GM23338 (cell line): ENCODE results near the gene ZNF491. TPM values are rescaled to one million over a fixed set of nuclear protein-coding genes. Genes with fewer than 3 reads are reported as not detected.

ENCODE experiments used
- ATAC-seq: fragments of 200-7000 bp; cut with Tn5 transposase; 3 replicates; pipeline ENCODE4 v1.9.1; 2020
- DNase-seq: peaks from one replicate; pipeline ENCODE4 v3.0.0-alpha.2; 2015; ENCODE audit warnings: low spot score
- H2AFZ ChIP-seq: fragments of 200-600 bp; sonication (generic); 2 replicates; pipeline ENCODE4 v1.8.0; 2016; ENCODE audit warnings: antibody characterized with exemption, mild to moderate bottlenecking, moderate library complexity
- H3F3A ChIP-seq: fragments of 200-600 bp; sonication (generic); replicated peaks from 2 replicates; pipeline ENCODE4 v1.8.0; 2017; ENCODE audit warnings: antibody characterized with exemption, mixed run types, low read depth
- H3K27ac ChIP-seq: fragments of 200-600 bp; sonication (generic); 2 replicates; pipeline ENCODE4 v1.6.1; 2016; ENCODE audit warnings: low read depth
- H3K27me3 ChIP-seq: fragments of 200-600 bp; sonication (generic); 2 replicates; pipeline ENCODE4 v1.8.0; 2016; ENCODE audit warnings: mild to moderate bottlenecking, mixed run types, moderate library complexity; ENCODE audit not compliant: insufficient read depth
- H3K36me3 ChIP-seq: fragments of 200-600 bp; sonication (generic); 2 replicates; pipeline ENCODE4 v1.8.0; 2016; ENCODE audit warnings: mild to moderate bottlenecking; ENCODE audit not compliant: insufficient read depth
- H3K4me1 ChIP-seq: fragments of 200-600 bp; sonication (generic); 2 replicates; pipeline ENCODE4 v1.8.0; 2016; ENCODE audit warnings: mild to moderate bottlenecking, moderate library complexity; ENCODE audit not compliant: insufficient read depth
- H3K4me2 ChIP-seq: fragments of 200-600 bp; sonication (generic); 2 replicates; pipeline ENCODE4 v1.7.1; 2017; ENCODE audit warnings: mixed run types
- H3K4me3 ChIP-seq: fragments of 200-600 bp; sonication (generic); 2 replicates; pipeline ENCODE4 v1.6.1; 2016; ENCODE audit warnings: mixed run types
- H3K79me2 ChIP-seq: fragments of 200-600 bp; sonication (generic); replicated peaks from 2 replicates; pipeline ENCODE4 v1.8.0; 2017; ENCODE audit warnings: mild to moderate bottlenecking; ENCODE audit not compliant: insufficient read depth
- H3K9me2 ChIP-seq: fragments of 200-600 bp; sonication (generic); 2 replicates; pipeline ENCODE4 v1.8.0; 2017; ENCODE audit not compliant: insufficient read depth
- H4K20me1 ChIP-seq: fragments of 200-600 bp; sonication (generic); replicated peaks from 2 replicates; pipeline ENCODE4 v1.8.0; 2017; ENCODE audit warnings: mild to moderate bottlenecking; ENCODE audit not compliant: insufficient read depth
- H3K27ac Mint-ChIP-seq: 2 replicates; pipeline ENCODE4 v1.8.0; 2020; ENCODE audit warnings: inconsistent platforms, mild to moderate bottlenecking, moderate library complexity, mixed read lengths
- H3K27me3 Mint-ChIP-seq: 3 replicates; pipeline ENCODE4 v1.8.0; 2022; ENCODE audit warnings: low read depth, mild to moderate bottlenecking, moderate library complexity, mixed read lengths, inconsistent platforms; ENCODE audit not compliant: insufficient read depth, poor library complexity
- H3K36me3 Mint-ChIP-seq: 3 replicates; pipeline ENCODE4 v1.8.0; 2021; ENCODE audit warnings: low read depth, mild to moderate bottlenecking, inconsistent platforms, moderate library complexity, mixed read lengths
- H3K4me1 Mint-ChIP-seq: 3 replicates; pipeline ENCODE4 v1.8.0; 2020; ENCODE audit warnings: mild to moderate bottlenecking, inconsistent platforms, mixed read lengths
- H3K4me3 Mint-ChIP-seq: 3 replicates; pipeline ENCODE4 v1.8.0; 2021; ENCODE audit warnings: moderate library complexity, mild to moderate bottlenecking, inconsistent platforms, mixed read lengths
- H3K9me3 Mint-ChIP-seq: 3 replicates; pipeline ENCODE4 v1.8.0; 2020; ENCODE audit warnings: moderate library complexity, mild to moderate bottlenecking, inconsistent platforms, mixed read lengths
- CREB1 ChIP-seq: fragments of 250-450 bp; sonication (Bioruptor Pico); IDR thresholded peaks from 2 replicates; pipeline ENCODE4 v1.5.0; 2020; ENCODE audit warnings: low read depth, mild to moderate bottlenecking, moderate library complexity
- ETS1 ChIP-seq: IDR thresholded peaks from 2 replicates; pipeline ENCODE4 v1.6.1; 2016; ENCODE audit warnings: antibody characterized with exemption
- EZH2 ChIP-seq: fragments of 200-600 bp; sonication (generic); IDR thresholded peaks from one replicate; pipeline ENCODE4 v1.8.0; 2017; ENCODE audit warnings: antibody characterized with exemption, mild to moderate bottlenecking, low read depth; ENCODE audit not compliant: unreplicated experiment
- EZH2phosphoT487 ChIP-seq: fragments of 200-600 bp; sonication (generic); IDR thresholded peaks from one replicate; pipeline ENCODE4 v1.8.1; 2018; ENCODE audit warnings: antibody characterized with exemption; ENCODE audit not compliant: unreplicated experiment
- JUNB ChIP-seq: IDR thresholded peaks from one replicate; pipeline ENCODE4 v1.6.1; 2016; ENCODE audit warnings: antibody characterized with exemption; ENCODE audit not compliant: unreplicated experiment
- NANOG ChIP-seq: IDR thresholded peaks from 2 replicates; pipeline ENCODE4 v1.6.1; 2016; ENCODE audit warnings: antibody characterized with exemption, borderline replicate concordance
- POLR2AphosphoS5 ChIP-seq: IDR thresholded peaks from 2 replicates; pipeline ENCODE4 v1.6.1; 2016; ENCODE audit warnings: antibody characterized with exemption, low read depth
- REST ChIP-seq: IDR thresholded peaks from one replicate; pipeline ENCODE4 v1.6.1; 2018; ENCODE audit warnings: antibody characterized with exemption; ENCODE audit not compliant: unreplicated experiment
- STAT1 ChIP-seq: IDR thresholded peaks from one replicate; pipeline ENCODE4 v1.6.1; 2016; ENCODE audit warnings: antibody characterized with exemption; ENCODE audit not compliant: unreplicated experiment
- ZNF114 ChIP-seq: fragments of 250-450 bp; sonication (Bioruptor Pico); IDR thresholded peaks from 2 replicates; pipeline ENCODE4 v1.5.0; 2020; ENCODE audit warnings: mild to moderate bottlenecking, moderate library complexity
- ZNF331 ChIP-seq: fragments of 250-450 bp; sonication (Bioruptor Pico); IDR thresholded peaks from 2 replicates; pipeline ENCODE4 v1.5.0; 2020; ENCODE audit warnings: low read depth, mild to moderate bottlenecking, moderate library complexity
- polyA plus RNA-seq: library from polyadenylated mRNA; unstranded; fragments of >200 nt; fragmentation: Nextera tagmentation; extraction: Ambion mirVana; gene quantifications from 2 replicates; pipeline ENCODE4 v1.2.1, GENCODE V29; 2016
- total RNA-seq: library from RNA; depleted of rRNA; stranded (reverse); fragments of >200 nt; shearing (Covaris generic); gene quantifications from 2 replicates; pipeline ENCODE4 v1.2.3, GENCODE V29; 2014
- TF ChIP-seq, protein P1 (sequence below): fragments of 250-450 bp; sonication (Bioruptor Pico); IDR thresholded peaks from 2 replicates; pipeline ENCODE4 v1.5.0; 2020; ENCODE audit warnings: mild to moderate bottlenecking, moderate library complexity
- TF ChIP-seq, protein P2 (sequence below), 2 experiments: fragments of 200-600 bp in 1 of 2; sonication (generic) in 1 of 2; conservative IDR thresholded peaks; 2 replicates each; pipeline versions ENCODE4 v1.5.1 to v1.6.1; 2016 to 2017; ENCODE audit warnings: antibody characterized with exemption in 2 of 2, low read depth in 2 of 2, mild to moderate bottlenecking in 2 of 2, moderate library complexity in 1 of 2

The ZNF491 gene
- total and polyA plus RNA-seq, 2 experiments from 2014 or later: 0.32 to 1.3 TPM

DNA sequence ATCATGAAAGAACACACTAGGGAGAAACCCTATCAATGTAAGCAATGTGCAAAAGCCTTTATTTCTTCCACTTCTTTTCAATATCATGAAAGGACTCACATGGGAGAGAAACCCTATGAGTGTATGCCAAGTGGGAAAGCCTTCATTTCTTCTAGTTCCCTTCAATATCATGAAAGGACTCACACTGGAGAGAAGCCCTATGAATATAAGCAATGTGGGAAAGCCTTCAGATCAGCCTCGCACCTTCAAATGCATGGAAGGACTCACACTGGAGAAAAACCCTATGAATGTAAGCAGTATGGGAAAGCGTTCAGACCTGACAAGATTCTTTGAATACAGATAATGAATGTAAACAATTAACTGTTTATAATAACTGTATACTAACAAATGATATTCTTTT, 35.2 kb downstream of the ZNF491 start:
- H3F3A ChIP-seq: no peaks in the 10 kb centered on the region
- no peaks in the 10 kb centered on the region for H3K9me2 ChIP-seq
- no peaks in the 10 kb centered on the region for H3K4me1 ChIP-seq
- peaks cover 31% of the 10 kb centered on the region for H3K36me3 Mint-ChIP-seq
- no peaks in the 10 kb centered on the region for H3K27me3 ChIP-seq
- H3K27ac Mint-ChIP-seq: no peak overlapping the region
- no peak overlapping the region for H3K27ac ChIP-seq
- H4K20me1 ChIP-seq: no peaks in the 10 kb centered on the region
- no peak overlapping the region for H3K4me3 ChIP-seq
- H3K4me1 Mint-ChIP-seq: no peaks in the 10 kb centered on the region
- H3K4me3 Mint-ChIP-seq: no peak overlapping the region
- H3K4me2 ChIP-seq: no peak overlapping the region
- no peak overlapping the region for H2AFZ ChIP-seq
- no peak for DNase-seq
- H3K27me3 Mint-ChIP-seq: peaks cover 5% of the 10 kb centered on the region
- no peak for ATAC-seq
- H3K9me3 Mint-ChIP-seq: peaks cover 98% of the 10 kb centered on the region
- no peaks in the 10 kb centered on the region for H3K79me2 ChIP-seq
- TF ChIP-seq, protein P1, sequence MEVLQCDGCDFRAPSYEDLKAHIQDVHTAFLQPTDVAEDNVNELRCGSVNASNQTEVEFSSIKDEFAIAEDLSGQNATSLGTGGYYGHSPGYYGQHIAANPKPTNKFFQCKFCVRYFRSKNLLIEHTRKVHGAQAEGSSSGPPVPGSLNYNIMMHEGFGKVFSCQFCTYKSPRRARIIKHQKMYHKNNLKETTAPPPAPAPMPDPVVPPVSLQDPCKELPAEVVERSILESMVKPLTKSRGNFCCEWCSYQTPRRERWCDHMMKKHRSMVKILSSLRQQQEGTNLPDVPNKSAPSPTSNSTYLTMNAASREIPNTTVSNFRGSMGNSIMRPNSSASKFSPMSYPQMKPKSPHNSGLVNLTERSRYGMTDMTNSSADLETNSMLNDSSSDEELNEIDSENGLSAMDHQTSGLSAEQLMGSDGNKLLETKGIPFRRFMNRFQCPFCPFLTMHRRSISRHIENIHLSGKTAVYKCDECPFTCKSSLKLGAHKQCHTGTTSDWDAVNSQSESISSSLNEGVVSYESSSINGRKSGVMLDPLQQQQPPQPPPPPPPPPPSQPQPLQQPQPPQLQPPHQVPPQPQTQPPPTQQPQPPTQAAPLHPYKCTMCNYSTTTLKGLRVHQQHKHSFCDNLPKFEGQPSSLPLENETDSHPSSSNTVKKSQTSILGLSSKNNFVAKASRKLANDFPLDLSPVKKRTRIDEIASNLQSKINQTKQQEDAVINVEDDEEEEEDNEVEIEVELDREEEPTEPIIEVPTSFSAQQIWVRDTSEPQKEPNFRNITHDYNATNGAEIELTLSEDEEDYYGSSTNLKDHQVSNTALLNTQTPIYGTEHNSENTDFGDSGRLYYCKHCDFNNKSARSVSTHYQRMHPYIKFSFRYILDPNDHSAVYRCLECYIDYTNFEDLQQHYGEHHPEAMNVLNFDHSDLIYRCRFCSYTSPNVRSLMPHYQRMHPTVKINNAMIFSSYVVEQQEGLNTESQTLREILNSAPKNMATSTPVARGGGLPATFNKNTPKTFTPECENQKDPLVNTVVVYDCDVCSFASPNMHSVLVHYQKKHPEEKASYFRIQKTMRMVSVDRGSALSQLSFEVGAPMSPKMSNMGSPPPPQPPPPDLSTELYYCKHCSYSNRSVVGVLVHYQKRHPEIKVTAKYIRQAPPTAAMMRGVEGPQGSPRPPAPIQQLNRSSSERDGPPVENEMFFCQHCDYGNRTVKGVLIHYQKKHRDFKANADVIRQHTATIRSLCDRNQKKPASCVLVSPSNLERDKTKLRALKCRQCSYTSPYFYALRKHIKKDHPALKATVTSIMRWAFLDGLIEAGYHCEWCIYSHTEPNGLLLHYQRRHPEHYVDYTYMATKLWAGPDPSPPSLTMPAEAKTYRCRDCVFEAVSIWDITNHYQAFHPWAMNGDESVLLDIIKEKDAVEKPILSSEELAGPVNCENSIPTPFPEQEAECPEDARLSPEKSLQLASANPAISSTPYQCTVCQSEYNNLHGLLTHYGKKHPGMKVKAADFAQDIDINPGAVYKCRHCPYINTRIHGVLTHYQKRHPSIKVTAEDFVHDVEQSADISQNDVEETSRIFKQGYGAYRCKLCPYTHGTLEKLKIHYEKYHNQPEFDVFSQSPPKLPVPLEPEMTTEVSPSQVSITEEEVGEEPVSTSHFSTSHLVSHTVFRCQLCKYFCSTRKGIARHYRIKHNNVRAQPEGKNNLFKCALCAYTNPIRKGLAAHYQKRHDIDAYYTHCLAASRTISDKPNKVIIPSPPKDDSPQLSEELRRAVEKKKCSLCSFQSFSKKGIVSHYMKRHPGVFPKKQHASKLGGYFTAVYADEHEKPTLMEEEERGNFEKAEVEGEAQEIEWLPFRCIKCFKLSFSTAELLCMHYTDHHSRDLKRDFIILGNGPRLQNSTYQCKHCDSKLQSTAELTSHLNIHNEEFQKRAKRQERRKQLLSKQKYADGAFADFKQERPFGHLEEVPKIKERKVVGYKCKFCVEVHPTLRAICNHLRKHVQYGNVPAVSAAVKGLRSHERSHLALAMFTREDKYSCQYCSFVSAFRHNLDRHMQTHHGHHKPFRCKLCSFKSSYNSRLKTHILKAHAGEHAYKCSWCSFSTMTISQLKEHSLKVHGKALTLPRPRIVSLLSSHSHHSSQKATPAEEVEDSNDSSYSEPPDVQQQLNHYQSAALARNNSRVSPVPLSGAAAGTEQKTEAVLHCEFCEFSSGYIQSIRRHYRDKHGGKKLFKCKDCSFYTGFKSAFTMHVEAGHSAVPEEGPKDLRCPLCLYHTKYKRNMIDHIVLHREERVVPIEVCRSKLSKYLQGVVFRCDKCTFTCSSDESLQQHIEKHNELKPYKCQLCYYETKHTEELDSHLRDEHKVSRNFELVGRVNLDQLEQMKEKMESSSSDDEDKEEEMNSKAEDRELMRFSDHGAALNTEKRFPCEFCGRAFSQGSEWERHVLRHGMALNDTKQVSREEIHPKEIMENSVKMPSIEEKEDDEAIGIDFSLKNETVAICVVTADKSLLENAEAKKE (CRISPR knock-in tag): no peak
- no peak for TF ChIP-seq ZNF114 (CRISPR knock-in tag)
- TF ChIP-seq, protein P2, sequence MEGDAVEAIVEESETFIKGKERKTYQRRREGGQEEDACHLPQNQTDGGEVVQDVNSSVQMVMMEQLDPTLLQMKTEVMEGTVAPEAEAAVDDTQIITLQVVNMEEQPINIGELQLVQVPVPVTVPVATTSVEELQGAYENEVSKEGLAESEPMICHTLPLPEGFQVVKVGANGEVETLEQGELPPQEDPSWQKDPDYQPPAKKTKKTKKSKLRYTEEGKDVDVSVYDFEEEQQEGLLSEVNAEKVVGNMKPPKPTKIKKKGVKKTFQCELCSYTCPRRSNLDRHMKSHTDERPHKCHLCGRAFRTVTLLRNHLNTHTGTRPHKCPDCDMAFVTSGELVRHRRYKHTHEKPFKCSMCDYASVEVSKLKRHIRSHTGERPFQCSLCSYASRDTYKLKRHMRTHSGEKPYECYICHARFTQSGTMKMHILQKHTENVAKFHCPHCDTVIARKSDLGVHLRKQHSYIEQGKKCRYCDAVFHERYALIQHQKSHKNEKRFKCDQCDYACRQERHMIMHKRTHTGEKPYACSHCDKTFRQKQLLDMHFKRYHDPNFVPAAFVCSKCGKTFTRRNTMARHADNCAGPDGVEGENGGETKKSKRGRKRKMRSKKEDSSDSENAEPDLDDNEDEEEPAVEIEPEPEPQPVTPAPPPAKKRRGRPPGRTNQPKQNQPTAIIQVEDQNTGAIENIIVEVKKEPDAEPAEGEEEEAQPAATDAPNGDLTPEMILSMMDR (conservative IDR thresholded peaks at IDR 0.05; ENCODE audit: low read depth in 2 of 2): no peak
- no peak for TF ChIP-seq ZNF331 (CRISPR knock-in tag)
- TF ChIP-seq JUNB: no peak
- TF ChIP-seq ETS1: no peak
- TF ChIP-seq STAT1: no peak
- no peak for TF ChIP-seq POLR2AphosphoS5
- TF ChIP-seq EZH2phosphoT487: no peak
- no peak for TF ChIP-seq REST
- no peak for TF ChIP-seq EZH2
- TF ChIP-seq CREB1: no peak
- no peak for TF ChIP-seq NANOG
- peaks cover 22% of the 10 kb centered on the region for H3K36me3 ChIP-seq
